LNCaP clone FGC (cell line): ENCODE measurements around the gene LPAR1.
"Not testable (repeated sequence)": the region's sequence is repeated elsewhere in the genome, so short reads cannot be mapped to it uniquely, and the experiment has no call there.

ENCODE experiments used
- DNase-seq: peaks from one replicate; pipeline ENCODE4 v3.0.0-alpha.2; 2011; ENCODE audit warnings: low read depth
- H3K4me3 ChIP-seq: 2 replicates; pipeline ENCODE4 v1.5.1; 2011; ENCODE audit warnings: mild to moderate bottlenecking, low read depth, low read length, control low read depth
- CTCF ChIP-seq: IDR thresholded peaks from 2 replicates; pipeline ENCODE4 v1.5.1; 2012; ENCODE audit warnings: mild to moderate bottlenecking; ENCODE audit not compliant: control insufficient read depth, insufficient read depth; ENCODE audit errors: extremely low read depth

Gene LPAR1

GRCh38 chr9:110871736-110872135 lies 166.5 kb downstream of the LPAR1 start:
- no peak overlapping the region for H3K4me3 ChIP-seq
- no peak for TF ChIP-seq CTCF
- no peak for DNase-seq

- no peak for DNase-seq
- no peak overlapping the region for H3K4me3 ChIP-seq
- no peak for TF ChIP-seq CTCF
These were observed 168.3 kb downstream of the LPAR1 start for GRCh38 chr9:110869931-110870330.

DNA sequence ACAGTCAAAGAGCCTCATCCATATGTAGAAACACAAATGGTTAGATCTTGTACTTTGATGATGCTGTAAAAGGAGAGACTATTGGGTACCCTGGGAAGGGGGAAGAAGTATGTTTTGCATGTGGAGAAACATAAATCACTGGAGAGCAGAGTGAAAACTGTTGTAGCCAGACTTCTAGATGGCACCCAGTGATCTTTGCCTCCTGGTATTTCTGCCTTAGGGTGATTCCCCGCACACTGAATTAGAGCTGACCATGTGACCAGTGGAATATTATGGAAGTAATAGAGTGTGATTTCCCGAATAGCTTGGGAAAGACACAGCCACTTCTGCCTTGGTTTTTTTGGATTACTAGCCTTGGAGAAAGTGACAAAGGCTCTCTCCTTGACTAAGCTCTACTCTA lies 174.3 kb downstream of the LPAR1 start:
- H3K4me3 ChIP-seq = no peak overlapping the region
- DNase-seq = no peak
- no peak for TF ChIP-seq CTCF

GRCh38 chr9:110861370-110862110 lies 176.7 kb downstream of the LPAR1 start:
- not testable (repeated sequence) for H3K4me3 ChIP-seq, DNase-seq

DNA sequence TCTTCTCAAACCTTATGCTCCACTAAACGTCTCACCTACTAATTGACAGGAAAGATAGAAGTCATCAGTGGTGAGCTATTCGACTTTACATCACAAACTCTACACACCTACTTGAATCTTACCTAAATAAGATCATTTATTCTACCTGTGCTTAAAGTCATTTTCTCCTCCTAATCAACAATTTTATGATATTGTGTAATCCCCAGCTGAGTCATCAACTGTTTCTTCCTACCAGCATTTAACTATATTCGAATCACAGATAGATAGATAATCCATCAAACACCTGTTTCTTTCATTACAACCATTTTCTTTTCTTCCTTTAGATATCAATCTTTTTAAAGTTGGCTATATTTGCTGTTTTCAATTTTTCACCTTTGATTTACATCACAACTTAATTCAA lies 181.5 kb downstream of the LPAR1 start:
- TF ChIP-seq CTCF = no peak
- no peak for DNase-seq
- no peak overlapping the region for H3K4me3 ChIP-seq

DNA sequence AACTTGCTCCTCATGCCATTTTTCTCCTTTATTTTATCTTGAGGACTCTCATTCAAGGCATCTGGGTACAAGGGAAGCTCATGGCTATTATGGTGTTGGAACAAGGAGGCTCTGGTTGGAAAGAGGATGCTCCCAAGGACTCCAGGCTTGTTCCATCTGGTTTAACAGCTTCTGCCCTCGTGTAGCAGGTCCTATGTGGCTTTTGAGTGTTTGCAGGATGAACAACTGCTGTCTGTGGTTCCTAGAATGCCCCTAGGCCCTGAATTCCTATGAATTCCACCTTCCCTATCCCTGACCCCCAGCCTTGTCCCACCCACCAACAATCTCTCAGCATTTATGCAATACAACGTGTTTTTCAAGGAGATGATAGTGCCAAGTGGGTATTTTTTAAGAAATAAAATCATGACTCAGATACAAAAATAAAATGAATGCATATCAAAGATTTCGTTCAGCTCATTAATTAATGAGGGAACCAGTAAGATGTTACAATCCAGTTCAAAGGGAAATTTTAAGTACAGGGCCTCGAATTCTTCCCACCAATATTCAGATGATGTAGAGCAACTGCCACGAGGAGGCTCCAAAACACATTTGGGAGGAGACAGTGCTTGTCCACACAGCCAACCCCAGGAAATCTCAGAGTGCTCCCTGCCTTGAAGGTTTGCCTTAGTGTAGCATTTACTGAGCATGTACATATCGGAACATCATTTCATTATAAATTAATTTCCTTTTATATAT lies 187.7 kb downstream of the LPAR1 start:
- no peak for DNase-seq
- H3K4me3 ChIP-seq = no peak overlapping the region
- peak; percentile 36 for TF ChIP-seq CTCF

DNA sequence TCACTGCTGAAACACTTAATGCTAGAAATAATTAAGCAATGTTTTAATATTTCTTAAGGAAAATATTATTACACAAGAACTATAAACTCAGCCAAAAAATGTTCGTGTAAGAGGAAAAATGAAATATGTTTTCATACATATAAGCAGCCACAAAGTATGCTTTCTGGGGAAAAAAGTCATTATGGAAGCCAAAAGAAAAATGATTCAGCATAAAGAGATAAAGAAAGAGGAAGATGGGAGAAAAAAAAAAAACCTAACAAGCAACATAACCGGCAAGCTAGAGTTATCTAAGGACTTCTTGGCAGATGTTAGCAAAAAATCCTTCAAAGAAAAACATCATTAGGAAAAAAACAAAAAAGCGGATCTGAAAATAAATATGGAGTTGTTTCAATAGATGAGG lies 190.6 kb downstream of the LPAR1 start:
- no peak for TF ChIP-seq CTCF
- no peak overlapping the region for H3K4me3 ChIP-seq
- DNase-seq = no peak
